ENCODE data around the gene NHSL1. TPM values are rescaled to one million over a fixed set of nuclear protein-coding genes. Genes with fewer than 3 reads are reported as not detected.

The NHSL1 gene
- total and polyA plus RNA-seq, 9 of the 15 experiments (the other 6 are each of a cell fraction or from before 2014, with no cell fraction given) = 0.09 to 0.20 TPM; not detected in 7

- BruUV-seq (replicated peaks) = no TSS peak
- Histone ChIP-seq H3K4me1 (replicated peaks in 1 of 2; ENCODE audit: control insufficient read depth in 2 of 2, insufficient read depth in 2 of 2, low read length in 2 of 2) (no peaks in the 10 kb centered on the region), H3K4me2 (ENCODE audit: insufficient read depth, low read length) (no peak overlapping the region), H3K9me3 (replicated peaks; ENCODE audit: control insufficient read depth, insufficient read depth, low read depth, low read length) (no peaks in the 10 kb centered on the region), H2AFZ (ENCODE audit: low read depth, low read length) (no peak overlapping the region), H3K4me3 (no peak overlapping the region), H3K79me2 (ENCODE audit: control insufficient read depth, insufficient read depth, low read length) (no peaks in the 10 kb centered on the region), H3K36me3 (ENCODE audit: control insufficient read depth, insufficient read depth, low read length) (no peaks in the 10 kb centered on the region), H3K27ac (ENCODE audit: extremely low read depth, low read depth, low read length) (no peak overlapping the region), H3K9ac (ENCODE audit: insufficient read depth in 1 of 2, low read depth in 2 of 2, low read length in 2 of 2) (no peak overlapping the region), H4K20me1 (replicated peaks; ENCODE audit: control insufficient read depth, insufficient read depth, low read length) (no peaks in the 10 kb centered on the region), H3K9me1 (ENCODE audit: control insufficient read depth, insufficient read depth, low read length) (no peaks in the 10 kb centered on the region), H3K27me3 (ENCODE audit: control insufficient read depth in 2 of 2, insufficient read depth in 2 of 2, low read length in 2 of 2) (peaks cover 22 to 39% of the 10 kb centered on the region in 2 experiments)
- POLR2A ChIA-PET = no interaction called here
- intact Hi-C loops (cut with micrococcal nuclease) (no loop called here), in situ Hi-C loops (cut with MboI) (no loop called here)
- ATAC-seq = peak; percentile 26; the same call in 2 of the 3 replicates
- CTCF ChIA-PET (ENCODE audit: low intra/inter-chr PET ratio) = no interaction called here
- FAIRE-seq = no peak
- 0% methylated on average over 6 of the region's 6 CpGs for WGBS (ENCODE audit: insufficient coverage, low coverage, missing lambda C conversion rate)
- no peak for DNase-seq (ENCODE audit: extremely low read depth in 1 of 4, low spot score in 3 of 4)
- TF ChIP-seq POLR2A (conservative IDR thresholded peaks at IDR 0.05) (no peak), HNRNPUL1 (IDR thresholded peaks at IDR 0.05; ENCODE audit: low read length) (no peak), ZNF384 (IDR thresholded peaks at IDR 0.05; ENCODE audit: low read depth, low read length) (no peak), MTF1 (CRISPR knock-in tag; IDR thresholded peaks at IDR 0.05; ENCODE audit: borderline replicate concordance) (no peak), CTCF (IDR thresholded peaks at IDR 0.05 in 2 of 3, conservative IDR thresholded peaks at IDR 0.05 in 1 of 3; ENCODE audit: insufficient read depth in 2 of 3, low read depth in 1 of 3, low read length in 3 of 3) (no peak), TARDBP (IDR thresholded peaks at IDR 0.05) (no peak), ZNF518B (CRISPR knock-in tag; IDR thresholded peaks at IDR 0.05) (no peak), RAD21 (CRISPR knock-in tag; conservative IDR thresholded peaks at IDR 0.05 in 1 of 2, IDR thresholded peaks at IDR 0.05 in 1 of 2) (no peak), HIVEP1 (CRISPR knock-in tag; IDR thresholded peaks at IDR 0.05) (no peak), TRIM28 (IDR thresholded peaks at IDR 0.05) (no peak), RBM25 (IDR thresholded peaks at IDR 0.05; ENCODE audit: low read depth, low read length, severe bottlenecking) (no peak), MECOM (CRISPR knock-in tag; IDR thresholded peaks at IDR 0.05) (no peak)
Observed at GRCh38 chr6:138545621-138545980, 46.3 kb upstream of the NHSL1 start.

Measured in K562 (cell line).